ENCODE results near the gene PMP22. TPM values are rescaled to one million over a fixed set of nuclear protein-coding genes. Genes with fewer than 3 reads are reported as not detected.

The PMP22 gene
- total RNA-seq, 2 donors from 2014 or later = 3.1 to 5.5 TPM

DNA sequence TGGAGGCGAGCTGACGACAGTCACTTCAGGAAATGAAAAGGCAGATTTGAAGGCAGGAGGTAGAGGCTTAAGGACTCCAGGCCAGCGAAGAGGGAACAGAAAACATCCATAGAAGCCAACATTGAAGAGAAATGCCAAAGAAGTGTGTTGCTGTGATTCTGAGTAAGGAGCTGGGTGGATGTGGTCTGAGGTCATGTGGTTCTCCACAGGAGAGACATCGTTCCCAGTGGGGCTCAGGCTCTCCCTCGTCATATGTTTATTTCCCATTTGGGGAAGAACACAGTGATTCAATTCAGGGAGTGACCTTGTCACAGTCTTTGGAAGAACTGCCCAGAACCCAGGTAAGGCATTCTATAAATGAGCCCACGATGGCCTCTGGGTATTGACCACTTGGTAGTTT, 6.6 kb upstream of the PMP22 start:
- no peak overlapping the region for H3K27ac ChIP-seq (ENCODE audit: low read depth, low read length)
- Mint-ChIP-seq H3K4me1 (peaks cover 19% of the 10 kb centered on the region), H3K27ac (no peak overlapping the region), H3K36me3 (ENCODE audit: low read depth) (no peaks in the 10 kb centered on the region), H3K9me3 (peaks cover 16% of the 10 kb centered on the region), H3K4me3 (no peak overlapping the region), H3K27me3 (ENCODE audit: insufficient read depth) (peaks cover 51% of the 10 kb centered on the region)
- no peak for DNase-seq
- 96% methylated on average over 6 of the region's 6 CpGs for WGBS, 2 experiments (ENCODE audit: insufficient coverage in 1 of 2, insufficient read length in 1 of 2)
- no peaks in the 10 kb centered on the region for H3K4me1 ChIP-seq (ENCODE audit: control insufficient read depth, insufficient read depth, low read length)
- H3K9me3 ChIP-seq (ENCODE audit: control insufficient read depth, low read length) = peaks cover 12% of the 10 kb centered on the region
- no peak overlapping the region for H3K4me3 ChIP-seq (ENCODE audit: low read length)
- H3K36me3 ChIP-seq (ENCODE audit: control insufficient read depth, insufficient read depth, low read length) = no peaks in the 10 kb centered on the region
- H3K27me3 ChIP-seq (ENCODE audit: control insufficient read depth, insufficient read depth, low read length, poor library complexity, severe bottlenecking) = peaks cover 34% of the 10 kb centered on the region
- TF ChIP-seq, protein P1, sequence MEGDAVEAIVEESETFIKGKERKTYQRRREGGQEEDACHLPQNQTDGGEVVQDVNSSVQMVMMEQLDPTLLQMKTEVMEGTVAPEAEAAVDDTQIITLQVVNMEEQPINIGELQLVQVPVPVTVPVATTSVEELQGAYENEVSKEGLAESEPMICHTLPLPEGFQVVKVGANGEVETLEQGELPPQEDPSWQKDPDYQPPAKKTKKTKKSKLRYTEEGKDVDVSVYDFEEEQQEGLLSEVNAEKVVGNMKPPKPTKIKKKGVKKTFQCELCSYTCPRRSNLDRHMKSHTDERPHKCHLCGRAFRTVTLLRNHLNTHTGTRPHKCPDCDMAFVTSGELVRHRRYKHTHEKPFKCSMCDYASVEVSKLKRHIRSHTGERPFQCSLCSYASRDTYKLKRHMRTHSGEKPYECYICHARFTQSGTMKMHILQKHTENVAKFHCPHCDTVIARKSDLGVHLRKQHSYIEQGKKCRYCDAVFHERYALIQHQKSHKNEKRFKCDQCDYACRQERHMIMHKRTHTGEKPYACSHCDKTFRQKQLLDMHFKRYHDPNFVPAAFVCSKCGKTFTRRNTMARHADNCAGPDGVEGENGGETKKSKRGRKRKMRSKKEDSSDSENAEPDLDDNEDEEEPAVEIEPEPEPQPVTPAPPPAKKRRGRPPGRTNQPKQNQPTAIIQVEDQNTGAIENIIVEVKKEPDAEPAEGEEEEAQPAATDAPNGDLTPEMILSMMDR (conservative IDR thresholded peaks at IDR 0.05) = no peak
- H3K9ac ChIP-seq (ENCODE audit: extremely low read depth, low read length, poor library complexity, severe bottlenecking) = no peak overlapping the region

- peaks cover 59% of the 10 kb centered on the region for H3K27me3 Mint-ChIP-seq (ENCODE audit: insufficient read depth)
- Histone ChIP-seq H3K27me3 (ENCODE audit: control insufficient read depth, insufficient read depth, low read length, poor library complexity, severe bottlenecking) (peaks cover 43% of the 10 kb centered on the region), H3K9ac (ENCODE audit: extremely low read depth, low read length, poor library complexity, severe bottlenecking) (no peak overlapping the region), H3K36me3 (ENCODE audit: control insufficient read depth, insufficient read depth, low read length) (no peaks in the 10 kb centered on the region), H3K4me1 (ENCODE audit: control insufficient read depth, insufficient read depth, low read length) (no peaks in the 10 kb centered on the region), H3K27ac (ENCODE audit: low read depth, low read length) (no peak overlapping the region), H3K9me3 (ENCODE audit: control insufficient read depth, low read length) (peaks cover 12% of the 10 kb centered on the region), H3K4me3 (ENCODE audit: low read length) (no peak overlapping the region)
- WGBS, 2 experiments (ENCODE audit: insufficient coverage in 1 of 2, insufficient read length in 1 of 2) = 95 to 96% methylated on average over 9 of the region's 9 CpGs
- no peak overlapping the region for H3K4me3 Mint-ChIP-seq
- no peak for DNase-seq
- no peaks in the 10 kb centered on the region for H3K36me3 Mint-ChIP-seq (ENCODE audit: low read depth)
- H3K4me1 Mint-ChIP-seq = peaks cover 19% of the 10 kb centered on the region
- H3K27ac Mint-ChIP-seq = no peak overlapping the region
- TF ChIP-seq, protein P1 (conservative IDR thresholded peaks at IDR 0.05) = no peak
- H3K9me3 Mint-ChIP-seq = peaks cover 16% of the 10 kb centered on the region
Measured at GRCh38 chr17:15270628-15271381, 5.7 kb upstream of the PMP22 start.

DNA sequence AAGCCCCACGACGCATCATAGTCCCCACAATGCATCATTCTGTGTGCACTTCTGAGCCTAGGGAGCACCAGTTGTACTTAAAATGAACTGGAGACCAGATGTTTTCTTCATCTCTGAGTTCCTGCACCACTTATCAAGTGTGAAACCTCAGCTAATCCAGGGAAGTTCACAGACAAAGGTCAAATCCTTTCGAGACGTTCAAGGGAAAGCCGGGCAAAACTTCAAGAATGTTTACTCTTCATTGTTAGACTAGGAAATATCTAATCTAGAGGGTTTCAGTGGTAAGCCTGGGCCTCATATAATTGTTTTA, 4.6 kb upstream of the PMP22 start:
- Mint-ChIP-seq H3K27me3 (ENCODE audit: insufficient read depth) (peaks cover 69% of the 10 kb centered on the region), H3K4me3 (no peak overlapping the region), H3K9me3 (peaks cover 13% of the 10 kb centered on the region), H3K4me1 (peaks cover 19% of the 10 kb centered on the region), H3K27ac (no peak overlapping the region), H3K36me3 (ENCODE audit: low read depth) (no peaks in the 10 kb centered on the region)
- no peak for DNase-seq
- Histone ChIP-seq H3K4me3 (ENCODE audit: low read length) (no peak overlapping the region), H3K36me3 (ENCODE audit: control insufficient read depth, insufficient read depth, low read length) (no peaks in the 10 kb centered on the region), H3K27ac (ENCODE audit: low read depth, low read length) (no peak overlapping the region), H3K9ac (ENCODE audit: extremely low read depth, low read length, poor library complexity, severe bottlenecking) (no peak overlapping the region), H3K4me1 (ENCODE audit: control insufficient read depth, insufficient read depth, low read length) (no peaks in the 10 kb centered on the region), H3K9me3 (ENCODE audit: control insufficient read depth, low read length) (peaks cover 11% of the 10 kb centered on the region), H3K27me3 (ENCODE audit: control insufficient read depth, insufficient read depth, low read length, poor library complexity, severe bottlenecking) (peaks cover 54% of the 10 kb centered on the region)
- 52 to 75% methylated on average over 5 of the region's 5 CpGs for WGBS, 2 experiments (ENCODE audit: insufficient coverage in 1 of 2, insufficient read length in 1 of 2)
- TF ChIP-seq, protein P1 (conservative IDR thresholded peaks at IDR 0.05) = no peak

All from endodermal cell (in vitro differentiated cells).